Measurements from ENCODE around the gene TNFSF12.

- TF ChIP-seq PATZ1 (CRISPR knock-in tag; IDR thresholded peaks at IDR 0.05; ENCODE audit: borderline replicate concordance), result no peak
- TF ChIP-seq, protein P1, sequence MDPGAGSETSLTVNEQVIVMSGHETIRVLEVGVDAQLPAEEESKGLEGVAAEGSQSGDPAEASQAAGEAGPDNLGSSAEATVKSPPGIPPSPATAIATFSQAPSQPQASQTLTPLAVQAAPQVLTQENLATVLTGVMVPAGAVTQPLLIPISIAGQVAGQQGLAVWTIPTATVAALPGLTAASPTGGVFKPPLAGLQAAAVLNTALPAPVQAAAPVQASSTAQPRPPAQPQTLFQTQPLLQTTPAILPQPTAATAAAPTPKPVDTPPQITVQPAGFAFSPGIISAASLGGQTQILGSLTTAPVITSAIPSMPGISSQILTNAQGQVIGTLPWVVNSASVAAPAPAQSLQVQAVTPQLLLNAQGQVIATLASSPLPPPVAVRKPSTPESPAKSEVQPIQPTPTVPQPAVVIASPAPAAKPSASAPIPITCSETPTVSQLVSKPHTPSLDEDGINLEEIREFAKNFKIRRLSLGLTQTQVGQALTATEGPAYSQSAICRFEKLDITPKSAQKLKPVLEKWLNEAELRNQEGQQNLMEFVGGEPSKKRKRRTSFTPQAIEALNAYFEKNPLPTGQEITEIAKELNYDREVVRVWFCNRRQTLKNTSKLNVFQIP (CRISPR knock-in tag; IDR thresholded peaks at IDR 0.05; ENCODE audit: borderline replicate concordance, low read depth), result no peak
- TF ChIP-seq CREB5 (CRISPR knock-in tag; IDR thresholded peaks at IDR 0.05; ENCODE audit: low read depth), result no peak
- no peak for TF ChIP-seq ZFP3 (CRISPR knock-in tag; IDR thresholded peaks at IDR 0.05)
- TF ChIP-seq, protein P2, sequence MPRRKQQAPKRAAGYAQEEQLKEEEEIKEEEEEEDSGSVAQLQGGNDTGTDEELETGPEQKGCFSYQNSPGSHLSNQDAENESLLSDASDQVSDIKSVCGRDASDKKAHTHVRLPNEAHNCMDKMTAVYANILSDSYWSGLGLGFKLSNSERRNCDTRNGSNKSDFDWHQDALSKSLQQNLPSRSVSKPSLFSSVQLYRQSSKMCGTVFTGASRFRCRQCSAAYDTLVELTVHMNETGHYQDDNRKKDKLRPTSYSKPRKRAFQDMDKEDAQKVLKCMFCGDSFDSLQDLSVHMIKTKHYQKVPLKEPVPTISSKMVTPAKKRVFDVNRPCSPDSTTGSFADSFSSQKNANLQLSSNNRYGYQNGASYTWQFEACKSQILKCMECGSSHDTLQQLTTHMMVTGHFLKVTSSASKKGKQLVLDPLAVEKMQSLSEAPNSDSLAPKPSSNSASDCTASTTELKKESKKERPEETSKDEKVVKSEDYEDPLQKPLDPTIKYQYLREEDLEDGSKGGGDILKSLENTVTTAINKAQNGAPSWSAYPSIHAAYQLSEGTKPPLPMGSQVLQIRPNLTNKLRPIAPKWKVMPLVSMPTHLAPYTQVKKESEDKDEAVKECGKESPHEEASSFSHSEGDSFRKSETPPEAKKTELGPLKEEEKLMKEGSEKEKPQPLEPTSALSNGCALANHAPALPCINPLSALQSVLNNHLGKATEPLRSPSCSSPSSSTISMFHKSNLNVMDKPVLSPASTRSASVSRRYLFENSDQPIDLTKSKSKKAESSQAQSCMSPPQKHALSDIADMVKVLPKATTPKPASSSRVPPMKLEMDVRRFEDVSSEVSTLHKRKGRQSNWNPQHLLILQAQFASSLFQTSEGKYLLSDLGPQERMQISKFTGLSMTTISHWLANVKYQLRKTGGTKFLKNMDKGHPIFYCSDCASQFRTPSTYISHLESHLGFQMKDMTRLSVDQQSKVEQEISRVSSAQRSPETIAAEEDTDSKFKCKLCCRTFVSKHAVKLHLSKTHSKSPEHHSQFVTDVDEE (CRISPR knock-in tag; IDR thresholded peaks at IDR 0.05), result no peak
- TF ChIP-seq OSR1 (CRISPR knock-in tag; IDR thresholded peaks at IDR 0.05), result no peak
- TF ChIP-seq ZFP30 (CRISPR knock-in tag; IDR thresholded peaks at IDR 0.05), result no peak
- TF ChIP-seq ISL1 (CRISPR knock-in tag; IDR thresholded peaks at IDR 0.05), result no peak
- TF ChIP-seq PPARA (CRISPR knock-in tag; IDR thresholded peaks at IDR 0.05; ENCODE audit: borderline replicate concordance), result no peak
- no peak for TF ChIP-seq CSRNP3 (CRISPR knock-in tag; IDR thresholded peaks at IDR 0.05)
- TF ChIP-seq ZC3H10 (CRISPR knock-in tag; IDR thresholded peaks at IDR 0.05), result no peak
These were observed 3.8 kb downstream of the TNFSF12 start for GRCh38 chr17:7552621-7553051.
